Endothelial cell of umbilical vein (primary cell): ENCODE results near the gene MALRD1. TPM values are rescaled to one million over a fixed set of nuclear protein-coding genes. Genes with fewer than 3 reads are reported as not detected.

Source experiments
- BruUV-seq: library from RNA; stranded (reverse); fragments of 400-500 nt; replicated peaks from 2 replicates; lab custom pipeline; 2021; lab: Mats Ljungman, UMichigan
- CTCF ChIA-PET: fragments of 300-600, 350-600 bp; sonication (Branson Sonifier 250); formaldehyde crosslinking; loops from one replicate; lab custom pipeline; 2021; ENCODE audit warnings: antibody characterized with exemption, inconsistent platforms; lab: Charles Lee
- POLR2A ChIA-PET: fragments of 300-600, 350-600 bp; sonication (Branson Sonifier 250); formaldehyde crosslinking; loops from one replicate; lab custom pipeline; 2021; ENCODE audit warnings: antibody characterized with exemption, inconsistent platforms; lab: Charles Lee
- DNase-seq: peaks from one replicate; pipeline ENCODE4 v3.0.0-alpha.2; 2011; ENCODE audit warnings: low read depth, low spot score
- FAIRE-seq: peaks from 2 replicates; lab custom pipeline; 2011; peaks lifted over from hg19 to GRCh38; lab: Jason Lieb, UNC
- H2AFZ ChIP-seq: 2 replicates; pipeline ENCODE4 v1.6.0; 2012; ENCODE audit warnings: low read depth, low read length, control low read depth, inconsistent platforms
- H3K27ac ChIP-seq: 2 replicates; pipeline ENCODE4 v1.5.1; 2011; ENCODE audit warnings: low read depth, mild to moderate bottlenecking, control low read depth, low read length, moderate library complexity; ENCODE audit not compliant: insufficient read depth
- H3K27me3 ChIP-seq, 2 experiments: 2 replicates each; pipeline versions ENCODE4 v1.6.0 to v1.6.1; 2011; ENCODE audit warnings: low read length in 2 of 2, mixed read lengths in 1 of 2; ENCODE audit not compliant: control insufficient read depth in 2 of 2, insufficient read depth in 2 of 2
- H3K36me3 ChIP-seq, 2 experiments: 2 replicates in 1 of 2; 3 replicates in 1 of 2; pipeline ENCODE4 v1.5.1; 2011; ENCODE audit warnings: low read length in 2 of 2, mild to moderate bottlenecking in 1 of 2, moderate library complexity in 1 of 2; ENCODE audit not compliant: control insufficient read depth in 2 of 2, insufficient read depth in 2 of 2; ENCODE audit errors: extremely low read depth in 1 of 2
- H3K4me1 ChIP-seq: 3 replicates; pipeline ENCODE4 v1.5.1; 2011; ENCODE audit warnings: mild to moderate bottlenecking, low read length; ENCODE audit not compliant: control insufficient read depth, insufficient read depth; ENCODE audit errors: extremely low read depth
- H3K4me2 ChIP-seq: 2 replicates; pipeline ENCODE4 v1.6.1; 2011; ENCODE audit warnings: low read length, control low read depth, mixed read lengths; ENCODE audit not compliant: insufficient read depth
- H3K4me3 ChIP-seq, 3 experiments: fragments of 200-600 bp in 1 of 3; sonication (generic), shearing (Covaris generic) in 1 of 3; replicated peaks in 1 of 3; 2 replicates each; pipeline ENCODE4 v1.5.1; 2011 to 2016; ENCODE audit warnings: control low read depth in 3 of 3, low read length in 3 of 3, mild to moderate bottlenecking in 2 of 3, inconsistent platforms in 1 of 3, low read depth in 1 of 3, moderate library complexity in 1 of 3; ENCODE audit not compliant: insufficient read depth in 1 of 3
- H3K79me2 ChIP-seq: 2 replicates; pipeline ENCODE4 v1.6.0; 2012; ENCODE audit warnings: low read length, inconsistent platforms; ENCODE audit not compliant: control insufficient read depth, insufficient read depth
- H3K9ac ChIP-seq: replicated peaks from 2 replicates; pipeline ENCODE3; 2011; ENCODE audit warnings: low read length, control low read depth; ENCODE audit not compliant: insufficient read depth; ENCODE audit errors: extremely low read depth
- H3K9me1 ChIP-seq: replicated peaks from 3 replicates; pipeline ENCODE4 v1.6.0; 2011; ENCODE audit warnings: mild to moderate bottlenecking, low read length; ENCODE audit not compliant: control insufficient read depth, insufficient read depth; ENCODE audit errors: extremely low read depth
- H3K9me3 ChIP-seq: replicated peaks from 2 replicates; pipeline ENCODE4 v1.5.1; 2012; ENCODE audit warnings: low read length, inconsistent platforms; ENCODE audit not compliant: control insufficient read depth, insufficient read depth
- H4K20me1 ChIP-seq: replicated peaks from 2 replicates; pipeline ENCODE3; 2011; ENCODE audit warnings: mild to moderate bottlenecking, low read length; ENCODE audit not compliant: control insufficient read depth, insufficient read depth; ENCODE audit errors: extremely low read depth
- CTCF ChIP-seq, 2 donors: IDR thresholded peaks; 1 replicate in 1 of 2; 2 replicates in 1 of 2; pipeline ENCODE4 v1.5.1; 2011; ENCODE audit warnings: low read length in 2 of 2, mild to moderate bottlenecking in 2 of 2, moderate library complexity in 2 of 2, control low read depth in 1 of 2, inconsistent platforms in 1 of 2, low read depth in 1 of 2; ENCODE audit not compliant: insufficient read depth in 1 of 2; ENCODE audit errors: extremely low read depth in 1 of 2
- EZH2 ChIP-seq: IDR thresholded peaks from 2 replicates; pipeline ENCODE4 v1.6.1; 2012; ENCODE audit warnings: borderline replicate concordance, low read depth, mild to moderate bottlenecking, moderate library complexity, low read length, inconsistent platforms; ENCODE audit not compliant: severe bottlenecking
- FOS ChIP-seq: IDR thresholded peaks from 2 replicates; pipeline ENCODE4 v1.6.1; 2011; ENCODE audit warnings: mild to moderate bottlenecking, low read length, moderate library complexity, borderline replicate concordance; ENCODE audit not compliant: insufficient read depth
- GATA2 ChIP-seq: IDR thresholded peaks from 2 replicates; pipeline ENCODE4 v1.7.0; 2011; ENCODE audit warnings: low read depth, mild to moderate bottlenecking, moderate library complexity, mixed read lengths, low read length; ENCODE audit not compliant: insufficient read length, insufficient read depth
- JUN ChIP-seq: IDR thresholded peaks from 2 replicates; pipeline ENCODE4 v1.6.1; 2011; ENCODE audit warnings: borderline replicate concordance, low read depth; ENCODE audit not compliant: insufficient read length, insufficient read depth
- MYC ChIP-seq: IDR thresholded peaks from one replicate; pipeline ENCODE4 v1.6.1; 2011; ENCODE audit warnings: mild to moderate bottlenecking, low read depth, low read length
- POLR2A ChIP-seq: IDR thresholded peaks from 2 replicates; pipeline ENCODE4 v1.6.1; 2012; ENCODE audit warnings: low read depth, mild to moderate bottlenecking, control low read depth, low read length
- POLR2AphosphoS5 ChIP-seq: IDR thresholded peaks from 2 replicates; pipeline ENCODE4 v1.6.1; 2012; ENCODE audit warnings: low read depth, mild to moderate bottlenecking, control low read depth, low read length, moderate library complexity; ENCODE audit not compliant: insufficient read depth
- dilution Hi-C: fragments of 300-500 bp; cut with MboI; formaldehyde crosslinking; loops from one replicate; pipeline ENCODE4 v1.15.0; 2019; ENCODE audit warnings: low sequenced_read_pairs; ENCODE audit not compliant: extremely low pct_ligation_motif_present
- intact Hi-C: fragments of 100-400 bp; cut with micrococcal nuclease; formaldehyde crosslinking; loops from one replicate; pipeline ENCODE4 v1.10.0; 2022
- polyA plus RNA-seq, 4 experiments: library from polyadenylated mRNA; depleted of rRNA in 3 of 4; stranded (reverse) in 3 of 4; unstranded in 1 of 4; fragments of >200 nt; gene quantifications; 2 replicates each; pipeline versions ENCODE4 v1.2.1 to v1.2.3, GENCODE V29; 2011 to 2012; ENCODE audit warnings: missing spikeins in 1 of 4
- total RNA-seq: library from RNA; stranded (reverse); gene quantifications from 2 replicates; pipeline ENCODE4 v1.2.3, GENCODE V29; 2021
- TF ChIP-seq, protein P1 (sequence below): IDR thresholded peaks from 2 replicates; pipeline ENCODE4 v1.6.1; 2011; ENCODE audit not compliant: insufficient read depth, insufficient read length

MALRD1 gene
- total and polyA plus RNA-seq, 2 donors (not counting 3 experiments of a cell fraction or from before 2014, with no cell fraction given), result not detected

DNA sequence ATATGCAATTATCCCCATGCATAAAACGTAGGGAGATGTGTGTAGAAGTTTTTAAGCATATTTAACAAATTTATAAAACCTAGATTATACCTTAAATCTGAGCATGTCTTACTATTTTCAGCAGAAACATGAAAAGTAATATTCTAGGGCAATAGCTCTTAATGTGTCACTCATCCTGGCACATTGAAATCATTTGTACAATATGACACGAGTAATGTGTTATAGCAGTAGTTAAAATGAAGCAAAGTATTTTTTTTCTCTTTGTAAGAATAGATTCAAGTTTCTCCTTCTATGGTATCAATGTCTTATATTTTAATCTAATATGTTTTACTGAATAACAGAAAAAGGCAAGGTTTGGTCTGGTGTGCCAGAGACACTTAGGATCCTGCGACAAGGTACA lies 492.7 kb downstream of the MALRD1 start:
- Histone ChIP-seq H3K4me3 (no peak overlapping the region), H3K36me3 (no peaks in the 10 kb centered on the region), H3K9me1 (no peaks in the 10 kb centered on the region), H2AFZ (no peak overlapping the region), H3K27ac (no peak overlapping the region), H3K79me2 (no peaks in the 10 kb centered on the region), H4K20me1 (no peaks in the 10 kb centered on the region), H3K4me2 (no peak overlapping the region), H3K4me1 (no peaks in the 10 kb centered on the region), H3K9me3 (peaks cover 6% of the 10 kb centered on the region), H3K9ac (no peak overlapping the region), H3K27me3 (no peaks in the 10 kb centered on the region)
- BruUV-seq, result no TSS peak
- ChIA-PET POLR2A (no interaction called here), CTCF (no interaction called here)
- no peak for TF ChIP-seq EZH2
- TF ChIP-seq, protein P1, sequence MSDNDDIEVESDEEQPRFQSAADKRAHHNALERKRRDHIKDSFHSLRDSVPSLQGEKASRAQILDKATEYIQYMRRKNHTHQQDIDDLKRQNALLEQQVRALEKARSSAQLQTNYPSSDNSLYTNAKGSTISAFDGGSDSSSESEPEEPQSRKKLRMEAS, result no peak
- no peak for TF ChIP-seq POLR2A
- no peak for TF ChIP-seq CTCF (IDR thresholded peaks at IDR 0.05; ENCODE audit: extremely low read depth in 1 of 2, insufficient read depth in 1 of 2, low read depth in 1 of 2, low read length in 2 of 2)
- TF ChIP-seq MYC, result no peak
- TF ChIP-seq POLR2AphosphoS5, result no peak
- TF ChIP-seq JUN, result no peak
- TF ChIP-seq FOS, result no peak
- TF ChIP-seq GATA2, result no peak
- DNase-seq (no peak), FAIRE-seq (no peak)
- intact Hi-C loops (no loop called here), dilution Hi-C loops (no loop called here)
